ENCODE data around the gene PPARA. TPM values are rescaled to one million over a fixed set of nuclear protein-coding genes. Genes with fewer than 3 reads are reported as not detected.

The PPARA gene
- total RNA-seq, 1 donor from 2014 or later = 78.9 TPM

DNA sequence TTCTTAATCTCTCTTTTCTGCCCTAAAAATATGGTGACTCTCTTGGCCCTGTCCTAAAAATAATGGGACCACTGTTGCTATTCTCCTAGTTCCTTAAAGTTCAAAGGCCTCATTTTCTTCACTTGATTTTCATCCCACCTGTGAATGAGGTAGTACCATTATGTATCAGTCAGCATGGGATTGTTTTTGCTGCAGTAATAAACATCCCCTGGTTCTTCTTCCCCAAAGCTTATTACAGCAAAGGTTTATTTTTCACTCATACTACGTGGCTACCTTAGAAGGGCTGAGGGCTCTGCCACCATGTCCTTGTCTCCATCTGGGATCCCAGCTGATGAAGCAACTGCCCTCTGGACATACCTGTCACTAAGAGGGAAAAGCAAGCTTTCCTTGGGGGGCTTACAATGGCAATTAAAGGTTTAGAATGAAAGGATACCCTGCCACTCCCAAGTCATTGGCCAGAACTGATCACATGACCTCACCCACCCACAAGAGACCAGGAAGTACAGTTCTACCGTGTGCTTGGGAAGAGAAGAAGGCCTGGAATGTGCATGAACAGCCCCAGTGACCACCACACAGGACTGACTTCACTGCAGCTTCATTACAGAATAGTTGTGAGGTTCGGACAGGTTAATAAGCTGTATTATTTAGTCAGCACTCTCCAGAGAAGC, 125.3 kb downstream of the PPARA start:
- DNase-seq = no peak

DNA sequence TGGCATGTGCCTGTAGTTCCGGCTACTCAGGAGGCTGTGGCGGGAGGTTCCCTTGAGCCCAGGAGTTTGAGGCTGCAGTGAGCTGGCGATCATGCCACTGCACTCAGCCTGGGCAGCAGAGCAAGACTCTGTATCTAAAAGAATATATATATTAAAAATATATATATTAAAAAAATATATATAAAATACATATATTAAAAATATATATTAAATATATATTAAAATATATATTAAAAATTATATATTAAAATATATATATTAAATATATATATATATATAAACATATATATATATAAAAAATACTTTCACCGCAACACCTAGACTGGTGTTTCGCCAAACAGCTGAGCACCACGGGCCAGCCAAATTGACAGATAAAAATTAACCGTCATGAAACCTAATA, 126.2 kb downstream of the PPARA start:
- DNase-seq (no peak), ATAC-seq (no peak)
- intact Hi-C loops (cut with micrococcal nuclease) = no loop called here

More for the DNA sequence above, 125.3 kb downstream of the PPARA start:
- no peak for ATAC-seq
- intact Hi-C loops (cut with micrococcal nuclease) = no loop called here

DNA sequence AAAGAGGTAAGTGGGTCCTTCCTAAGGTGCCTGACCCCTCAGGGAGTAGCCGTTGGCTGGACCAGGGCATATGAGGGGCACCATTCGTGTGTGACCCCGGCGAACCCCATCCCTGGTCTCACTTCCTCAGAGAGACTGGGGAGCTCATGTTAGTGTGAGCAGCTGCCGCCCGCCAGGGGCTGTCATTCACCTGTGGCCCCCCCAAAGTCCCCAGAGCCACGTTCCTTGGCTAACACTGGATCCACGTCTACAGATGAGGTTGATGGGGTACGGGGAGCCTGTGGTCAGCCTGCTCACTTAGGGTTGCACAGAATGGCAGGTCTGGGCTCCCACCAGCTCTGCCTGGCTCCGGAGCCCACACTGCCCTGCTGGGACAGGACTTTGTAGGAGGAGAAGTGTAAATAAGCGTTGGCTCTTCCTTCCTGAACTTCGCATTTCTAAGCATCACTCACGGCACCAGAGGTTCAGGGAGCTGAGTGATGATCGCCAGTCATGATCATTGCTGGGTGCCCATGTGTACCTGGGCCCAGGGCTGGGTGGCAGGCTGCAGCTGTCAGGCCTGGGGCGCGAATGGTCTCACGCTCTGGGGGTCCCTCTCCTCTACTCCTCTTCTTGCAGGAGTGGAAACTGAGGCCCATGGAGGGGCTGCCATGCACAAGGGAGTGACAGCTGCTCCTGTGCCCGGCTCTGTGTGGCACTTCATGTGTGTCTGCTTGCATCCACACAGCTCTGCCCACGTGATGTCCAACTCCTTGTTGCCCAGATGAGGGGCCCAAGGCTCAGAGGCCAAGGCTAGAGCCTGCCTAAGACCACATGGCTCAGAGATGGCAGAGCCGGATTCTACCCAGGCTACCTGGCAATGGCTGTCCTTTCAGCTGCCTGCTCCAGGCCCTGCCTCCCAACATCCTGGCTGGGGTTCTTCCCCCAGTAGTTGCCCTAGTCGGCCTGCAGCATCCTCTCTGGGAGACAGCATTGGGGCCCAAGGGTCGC, 128.6 kb downstream of the PPARA start:
- ATAC-seq (no peak), DNase-seq (no peak)
- intact Hi-C loops (cut with micrococcal nuclease) = no loop called here

DNA sequence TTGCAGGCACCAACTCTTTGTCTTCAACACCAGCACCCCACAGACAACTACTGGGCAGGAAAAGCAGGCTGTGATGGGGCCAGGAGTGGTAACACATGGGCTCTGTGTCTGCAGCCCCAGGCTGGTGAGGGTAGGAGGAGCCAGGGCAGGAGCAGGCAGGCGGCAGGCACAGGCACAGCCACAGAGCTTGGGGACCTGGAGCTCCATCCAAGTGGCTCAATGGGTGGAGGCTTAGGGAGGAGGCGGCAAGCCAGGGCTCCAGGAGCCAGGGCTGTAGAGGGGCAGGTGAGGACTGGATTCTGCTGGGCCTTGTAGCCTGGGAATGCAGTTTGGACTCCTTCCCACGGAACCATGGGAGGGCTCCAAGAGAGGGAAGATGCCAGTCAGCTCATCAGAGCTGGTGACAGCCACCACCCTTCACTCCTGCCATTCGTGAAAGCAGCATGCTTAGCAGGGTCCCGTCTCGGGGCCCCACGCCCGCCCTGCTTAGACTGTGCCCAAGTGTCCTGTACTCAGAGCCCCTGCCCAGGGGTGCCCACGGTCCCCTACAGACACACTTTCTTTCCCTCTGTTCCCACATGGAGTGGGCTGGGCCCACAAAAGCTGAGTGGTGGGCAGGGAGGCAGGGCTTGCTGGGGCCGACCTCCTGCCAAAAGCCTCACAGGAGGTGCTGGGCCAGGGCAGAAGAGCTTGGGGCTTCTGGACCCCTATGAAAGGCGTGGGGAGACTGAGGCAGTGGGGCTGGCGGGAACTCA, 129.9 kb downstream of the PPARA start:
- peak; percentile 83 for ATAC-seq
- intact Hi-C loops (cut with micrococcal nuclease) = no loop called here
- peak; percentile 64 for DNase-seq

DNA sequence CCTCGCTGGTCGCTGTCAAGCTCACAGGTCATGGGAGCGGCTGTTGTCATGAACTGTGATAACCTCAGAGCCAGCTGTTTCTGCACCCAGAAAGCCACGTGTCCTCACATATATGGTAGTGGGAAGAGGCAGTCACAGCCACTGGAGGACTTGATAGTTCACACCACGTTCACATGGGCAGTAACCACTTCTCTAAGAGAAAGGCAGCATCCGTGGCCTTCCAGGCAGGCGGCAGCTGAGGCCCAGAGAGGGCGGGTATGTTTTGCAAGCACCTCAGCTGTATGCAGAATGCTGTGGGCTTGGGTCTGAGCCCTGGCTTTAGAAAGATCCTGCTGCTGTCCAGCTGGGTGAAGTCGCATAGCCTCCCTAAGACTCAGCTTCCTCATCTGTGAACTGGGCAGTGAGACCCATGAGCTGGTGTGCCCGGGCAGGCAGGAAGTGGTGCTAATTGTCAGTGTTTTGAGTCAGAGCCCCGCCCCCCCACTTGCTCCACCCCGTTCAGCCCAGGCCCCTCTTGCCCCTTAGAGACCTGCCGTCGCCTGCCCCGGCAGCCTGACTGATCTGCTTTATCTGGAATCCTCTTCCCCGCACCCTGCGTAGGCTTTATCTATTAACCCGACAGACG, 130.8 kb downstream of the PPARA start:
- intact Hi-C loops (cut with micrococcal nuclease) = no loop called here
- DNase-seq (no peak), ATAC-seq (peak; percentile 81)

DNA sequence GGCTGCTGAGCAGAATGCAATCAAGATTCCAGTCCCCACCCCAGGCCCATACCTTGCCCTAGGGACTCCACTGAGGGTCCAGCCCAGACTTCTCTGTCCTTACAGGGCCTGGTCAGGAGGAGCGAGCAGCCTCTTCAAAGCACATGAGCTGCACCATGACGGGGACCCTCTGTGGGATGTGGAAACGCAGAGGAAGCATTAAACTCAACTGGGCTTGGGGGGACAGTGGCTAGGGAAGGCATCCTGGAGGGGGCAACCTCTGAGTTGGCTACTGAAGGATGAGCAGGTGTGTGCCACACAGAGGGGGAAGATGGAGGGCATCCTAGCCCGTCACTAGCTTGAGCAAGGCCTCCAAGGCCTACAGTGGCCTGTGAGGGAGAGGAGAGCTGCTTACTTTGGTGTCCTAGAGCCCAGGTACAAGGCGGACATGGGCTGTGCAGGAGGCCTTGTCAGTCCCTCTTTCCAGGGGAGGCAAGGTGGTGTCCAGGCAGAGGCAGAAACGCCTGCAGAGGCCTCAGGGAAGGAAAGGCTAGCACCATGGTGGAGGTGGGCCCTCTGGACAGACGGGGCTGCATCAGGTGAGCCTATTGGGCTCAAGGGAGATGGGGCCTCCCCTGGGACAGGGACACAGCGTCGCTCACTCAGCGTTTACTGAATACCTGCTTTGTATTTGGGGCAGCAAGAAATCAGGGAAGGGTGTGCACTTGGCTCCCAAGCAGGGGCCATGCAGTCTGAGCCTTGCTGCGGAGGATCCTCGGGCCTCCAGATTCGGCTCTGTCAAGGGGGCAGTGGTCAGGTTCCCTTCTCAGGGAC, 131.7 kb downstream of the PPARA start:
- ATAC-seq (no peak), DNase-seq (no peak)
- intact Hi-C loops (cut with micrococcal nuclease) = no loop called here

DNA sequence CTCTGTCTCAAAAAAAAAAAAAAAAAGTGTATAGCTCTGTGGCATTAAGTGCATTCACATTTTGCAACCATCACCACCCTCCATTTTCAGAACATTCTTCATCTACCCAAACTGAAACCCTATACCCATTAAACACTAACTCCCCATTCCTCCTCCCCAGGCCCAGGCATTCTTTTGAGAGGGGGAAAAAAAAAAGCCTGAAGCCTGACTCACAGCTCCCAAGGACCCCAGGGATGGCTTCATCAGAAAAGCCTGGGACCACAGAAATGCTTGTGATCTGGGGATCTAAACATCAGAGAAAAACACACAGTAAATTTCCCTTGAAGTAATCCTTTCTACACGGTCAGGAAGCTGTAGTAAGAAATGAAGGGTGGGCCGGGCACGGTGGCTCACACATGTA, 135.7 kb downstream of the PPARA start:
- intact Hi-C loops (cut with micrococcal nuclease) = no loop called here
- DNase-seq (no peak), ATAC-seq (no peak)

DNA sequence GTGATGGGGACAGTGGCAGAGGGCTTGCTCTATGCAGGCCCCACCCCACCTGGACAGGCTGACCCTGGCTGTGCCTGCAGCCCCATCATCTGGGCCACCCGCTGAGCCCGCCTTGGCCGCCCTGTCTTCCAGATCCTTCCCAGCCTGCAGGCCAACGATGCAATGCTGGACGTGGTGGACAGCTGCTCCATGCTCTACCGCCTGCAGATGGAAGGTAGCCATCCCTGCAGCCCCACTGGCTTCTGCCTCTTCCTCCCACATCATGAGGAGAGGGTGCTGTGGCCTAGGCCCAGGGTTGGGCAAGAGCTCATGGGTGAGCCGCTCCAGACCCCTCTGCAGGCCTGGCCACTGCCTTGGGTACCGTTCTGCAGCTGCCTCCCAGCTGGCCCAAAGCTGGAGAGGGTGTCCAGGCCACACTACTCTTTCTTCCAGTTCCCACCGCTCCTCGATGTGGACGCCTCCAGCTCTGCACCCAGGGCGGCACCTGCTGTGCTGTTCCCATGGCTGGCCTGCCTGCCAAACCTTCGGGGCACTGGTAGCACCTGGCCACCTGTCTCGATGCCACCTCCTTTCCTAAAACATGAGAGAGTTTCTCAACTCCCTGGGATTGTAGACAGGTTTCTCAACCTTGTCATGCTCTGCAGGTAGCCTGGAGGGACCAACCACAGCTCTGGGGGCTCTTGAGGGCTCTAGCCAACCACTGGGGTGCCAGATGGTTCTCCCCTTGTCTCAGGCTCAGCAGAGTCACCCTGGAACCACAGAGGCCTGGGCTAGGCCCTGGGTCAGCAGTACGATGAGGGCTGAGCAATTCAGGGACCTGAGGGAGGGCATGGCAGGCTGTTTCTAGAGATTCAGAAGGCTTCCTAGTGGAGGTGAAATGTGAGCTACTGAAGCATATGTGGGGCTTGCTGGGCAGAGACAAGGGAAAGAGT, 136.9 kb downstream of the PPARA start:
- intact Hi-C loops (cut with micrococcal nuclease) = no loop called here
- no peak for ATAC-seq
- no peak for DNase-seq

DNA sequence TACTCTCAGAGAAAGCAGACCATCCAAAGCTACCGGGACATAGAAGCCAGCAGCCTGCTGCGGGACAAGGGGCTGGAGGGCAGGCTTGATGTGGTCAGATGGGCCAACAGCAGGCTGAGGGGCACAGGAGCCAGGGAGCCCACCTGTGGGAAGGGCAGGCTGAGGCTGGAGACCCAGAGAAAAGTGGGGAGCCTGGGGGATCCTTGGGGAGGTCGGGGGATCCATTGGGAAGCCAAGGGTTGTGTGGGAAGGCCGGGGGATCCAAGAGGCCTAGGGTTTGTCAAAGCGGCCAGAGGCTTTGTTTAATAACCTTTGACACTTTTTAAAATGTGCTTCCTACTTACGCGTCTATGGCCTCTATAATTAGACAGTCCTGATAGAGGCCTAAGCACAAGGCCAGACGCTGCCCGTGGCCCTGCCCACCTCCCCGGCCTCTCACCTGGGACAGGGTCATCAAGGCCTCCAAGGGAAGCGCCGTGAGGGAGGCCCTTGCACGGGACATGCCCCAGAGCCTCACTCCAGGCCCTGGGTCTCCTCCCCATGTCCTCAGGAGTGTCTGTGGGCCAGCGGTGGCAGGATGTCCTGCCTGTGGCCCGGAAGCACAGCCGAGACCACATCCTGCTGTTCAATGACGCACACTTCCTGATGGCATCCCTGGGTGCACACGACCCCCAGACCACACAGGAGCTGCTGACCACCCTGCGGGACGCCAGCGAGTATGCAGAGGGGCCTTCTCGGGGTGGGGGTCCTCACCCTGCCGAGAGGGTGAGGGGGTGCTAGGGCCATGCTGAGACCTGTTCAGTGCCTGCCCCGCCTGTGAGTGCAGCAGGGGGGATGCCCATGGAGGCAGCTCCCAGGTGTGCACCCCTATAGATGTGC, 137.8 kb downstream of the PPARA start:
- ATAC-seq (peak; percentile 46), DNase-seq (peak; percentile 63)
- intact Hi-C loops (cut with micrococcal nuclease) = no loop called here

DNA sequence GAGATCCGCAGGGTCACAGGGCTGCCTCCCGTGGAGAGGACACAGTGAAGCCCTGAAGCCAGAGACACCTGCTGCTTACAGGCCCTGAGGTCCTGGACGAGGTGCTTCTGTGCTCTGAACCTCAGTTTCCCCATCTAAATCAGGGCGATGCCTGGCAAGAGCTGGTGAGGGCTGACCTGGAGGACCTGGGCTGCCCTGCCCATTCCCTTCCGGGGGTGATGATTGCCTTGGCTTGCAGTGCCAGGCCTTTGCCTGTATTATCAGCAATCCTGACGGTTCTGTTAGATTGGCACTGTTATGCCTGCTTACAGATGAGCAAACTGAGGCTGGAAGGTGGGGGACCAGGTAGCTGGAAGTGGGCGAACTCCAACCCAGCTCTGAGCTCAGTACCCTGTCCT, 138.5 kb downstream of the PPARA start:
- ATAC-seq (no peak), DNase-seq (no peak)
- intact Hi-C loops (cut with micrococcal nuclease) = no loop called here

DNA sequence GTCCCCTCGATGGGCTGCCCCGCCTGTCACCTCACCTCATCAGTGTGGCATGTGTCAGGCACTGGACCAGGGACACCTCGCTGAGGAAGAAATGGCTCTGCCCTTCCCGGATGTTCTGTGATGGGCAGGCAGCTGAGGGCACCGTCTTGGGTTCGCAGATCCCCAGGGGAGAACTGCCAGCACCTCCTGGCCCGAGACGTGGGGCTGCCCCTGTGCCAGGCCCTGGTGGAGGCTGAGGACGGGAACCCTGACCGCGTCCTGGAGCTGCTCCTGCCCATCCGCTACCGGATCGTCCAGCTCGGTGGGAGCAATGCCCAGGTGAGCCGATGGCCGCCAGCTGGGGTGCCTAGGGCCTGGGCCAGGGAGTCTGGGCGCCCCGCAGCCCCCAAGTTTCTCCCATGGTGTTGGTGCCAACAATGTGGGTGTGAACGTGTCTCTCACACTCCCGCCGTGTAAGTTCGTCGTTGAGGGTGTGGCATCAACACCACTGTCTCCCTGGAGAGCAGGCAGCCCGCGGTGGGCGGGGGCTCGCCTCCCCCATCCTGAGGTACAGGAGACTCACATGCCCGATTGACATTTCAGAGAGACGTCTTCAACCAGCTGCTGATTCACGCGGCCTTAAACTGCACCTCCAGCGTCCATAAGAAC, 139.0 kb downstream of the PPARA start:
- no peak for DNase-seq
- intact Hi-C loops (cut with micrococcal nuclease) = no loop called here
- ATAC-seq = peak; percentile 12

DNA sequence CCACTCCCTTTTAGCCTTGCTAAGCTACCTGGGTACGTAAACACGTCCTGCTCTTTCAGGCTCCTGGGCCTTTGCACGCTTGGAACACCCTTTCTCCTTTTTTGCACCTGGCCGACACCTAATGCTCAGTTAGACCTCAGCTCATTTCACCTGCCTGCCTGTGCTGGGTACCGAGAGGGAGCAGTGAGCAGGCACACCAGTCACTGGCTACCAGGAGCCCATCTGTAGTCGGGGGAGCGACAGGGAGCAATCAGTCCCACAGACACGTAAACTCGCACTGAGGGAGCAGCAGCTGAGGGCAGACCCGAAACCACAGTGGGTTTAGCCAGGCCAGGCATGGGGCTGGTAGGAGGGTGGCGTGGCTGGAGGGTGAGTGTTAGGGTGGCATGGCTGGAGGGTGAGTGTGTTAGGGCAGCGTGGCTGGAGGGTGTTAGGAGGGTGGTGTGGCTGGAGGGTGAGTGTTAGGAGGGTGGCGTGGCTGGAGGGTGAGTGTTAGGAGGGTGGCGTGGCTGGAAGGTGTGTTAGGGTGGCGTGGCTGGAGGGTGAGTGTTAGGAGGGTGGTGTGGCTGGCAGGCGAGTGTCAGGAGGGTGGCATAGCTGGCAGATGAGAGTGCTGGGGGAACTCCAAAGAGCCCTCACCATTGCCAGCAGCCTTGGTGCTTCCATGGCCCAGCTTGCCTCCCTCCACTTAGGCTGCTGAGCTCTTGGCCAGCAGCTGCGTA, 140.0 kb downstream of the PPARA start:
- peak; percentile 78 for DNase-seq
- intact Hi-C loops (cut with micrococcal nuclease) = no loop called here
- ATAC-seq = peak; percentile 81

DNA sequence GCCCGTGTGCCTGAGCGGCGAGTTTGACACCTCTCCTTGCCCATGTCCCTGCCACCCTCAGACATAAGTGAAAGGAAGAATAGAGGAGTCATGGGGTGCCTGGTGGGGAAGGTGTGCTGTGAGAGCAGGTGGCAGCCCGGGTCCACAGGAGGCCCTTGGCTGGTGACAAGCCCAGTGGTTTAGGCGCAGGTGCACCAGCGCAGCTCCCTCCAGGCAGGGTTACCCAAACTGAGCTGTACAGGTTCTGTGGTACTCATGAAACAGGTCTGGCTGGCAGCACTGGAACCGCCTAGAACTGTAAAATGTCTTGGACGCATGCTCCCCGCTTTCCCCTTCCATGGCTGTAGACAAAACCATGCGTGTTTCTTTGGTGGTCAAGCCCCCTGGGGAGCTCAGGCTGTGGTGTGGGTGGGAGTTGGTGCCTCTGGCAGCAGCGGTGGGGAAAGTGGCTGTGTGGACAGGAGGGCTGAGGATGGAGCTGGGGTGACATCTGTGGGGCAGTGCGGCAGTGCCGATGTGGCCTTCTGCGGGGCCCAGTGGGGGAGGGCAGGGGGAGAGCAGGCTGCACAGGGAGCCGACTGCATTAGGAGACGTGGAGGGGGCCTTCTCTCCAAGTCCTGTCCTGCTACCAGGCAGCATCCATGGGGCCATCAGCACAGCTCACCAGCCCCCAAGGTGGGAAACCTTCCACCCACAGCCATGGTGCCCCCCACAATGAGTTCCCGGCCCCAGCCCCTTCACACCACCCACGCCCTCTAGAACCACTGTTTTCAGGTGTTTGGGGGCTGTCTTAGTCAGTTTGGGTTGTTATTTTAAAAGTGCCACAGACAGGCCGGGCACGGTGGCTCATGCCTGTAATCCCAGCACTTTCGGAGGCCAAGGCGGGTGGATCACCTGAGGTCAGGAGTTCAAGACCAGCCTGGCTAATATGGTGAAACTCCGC, 140.8 kb downstream of the PPARA start:
- intact Hi-C loops (cut with micrococcal nuclease) = no loop called here
- no peak for ATAC-seq
- no peak for DNase-seq

DNA sequence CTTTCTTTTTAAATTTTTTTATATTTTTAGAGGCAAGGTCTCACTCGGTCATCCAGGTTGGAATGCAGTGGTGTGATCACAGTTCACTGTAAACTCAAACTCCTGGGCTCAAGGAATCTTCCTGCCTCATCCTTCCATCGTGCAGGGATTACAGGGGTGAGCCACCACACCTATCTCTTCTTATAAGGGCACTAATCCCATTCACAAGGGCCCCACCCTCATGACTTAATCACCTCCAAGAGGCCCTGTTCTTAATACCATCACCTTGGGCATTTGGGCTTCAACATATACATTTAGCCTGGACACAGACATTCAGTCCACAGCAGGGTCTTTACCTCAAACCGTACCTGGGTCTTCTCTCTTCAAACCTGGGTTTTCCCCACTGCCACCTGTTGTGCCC, 141.8 kb downstream of the PPARA start:
- DNase-seq (no peak), ATAC-seq (no peak)
- intact Hi-C loops (cut with micrococcal nuclease) = no loop called here

Measured in left ventricle myocardium superior (tissue), 1 donor.